Measurements from ENCODE around the gene PWWP2A. TPM values are rescaled to one million over a fixed set of nuclear protein-coding genes. Genes with fewer than 3 reads are reported as not detected.

PWWP2A gene
- total and polyA plus RNA-seq, 10 of the 15 experiments (the other 5 are each of a cell fraction or from before 2014, with no cell fraction given), result 5.7 to 26.1 (median 17.7) TPM

- no peaks in the 10 kb centered on the region for H3K79me2 ChIP-seq (ENCODE audit: control insufficient read depth, insufficient read depth, low read length)
- H4K20me1 ChIP-seq (ENCODE audit: control insufficient read depth, insufficient read depth), result no peaks in the 10 kb centered on the region
- H3K27ac ChIP-seq (ENCODE audit: control insufficient read depth, insufficient read depth), result no peak overlapping the region
- no peak for TF ChIP-seq GABPA (IDR thresholded peaks at IDR 0.05; ENCODE audit: low read depth)
- TF ChIP-seq CHD4 (IDR thresholded peaks at IDR 0.05), result no peak
- TF ChIP-seq HDAC2 (IDR thresholded peaks at IDR 0.05), result no peak
- TF ChIP-seq CBFB (IDR thresholded peaks at IDR 0.05; ENCODE audit: low read depth), result no peak
- ChIA-PET SMC1A (ENCODE audit: uncharacterized antibody, unreplicated experiment) (interaction anchor here (1.2 kb wide), 1 partner anchor 10 kb away, joined by 3 read pairs; no protein-coding TSS in a partner anchor), RAD21 (ENCODE audit: unreplicated experiment) (no interaction called here), POLR2A (interaction anchor here (1.1 kb wide), 1 partner anchor 20 kb away, joined by 6 read pairs; no protein-coding TSS in a partner anchor), CTCF (no interaction called here)
- intact Hi-C loops (cut with micrococcal nuclease; ENCODE audit: unreplicated experiment) (no loop called here), in situ Hi-C loops (cut with MboI) (no loop called here)
- FAIRE-seq (no peak), ATAC-seq (no peak), DNase-seq (ENCODE audit: low read depth, low spot score) (no peak)
- peaks cover 3% of the 10 kb centered on the region; the same call in 1 of the 2 replicates for H3K4me1 ChIP-seq (ENCODE audit: control insufficient read depth, insufficient read depth, low read length)
- H3K27me3 ChIP-seq (replicated peaks in 1 of 2; ENCODE audit: control insufficient read depth in 2 of 2, insufficient read depth in 2 of 2, low read length in 1 of 2), result no peaks in the 10 kb centered on the region
- no peak overlapping the region for H2AFZ ChIP-seq (ENCODE audit: control insufficient read depth, low read depth, low read length)
- no peaks in the 10 kb centered on the region for H3K9me3 ChIP-seq (replicated peaks; ENCODE audit: control insufficient read depth, insufficient read depth, low read length)
- no TSS peak for BruUV-seq (replicated peaks)
- no peaks in the 10 kb centered on the region for H3K36me3 ChIP-seq (ENCODE audit: control insufficient read depth in 2 of 2, insufficient read depth in 2 of 2, low read length in 1 of 2)
- H3K9ac ChIP-seq (ENCODE audit: control insufficient read depth, insufficient read depth, low read length), result no peak overlapping the region
- H3K4me2 ChIP-seq (ENCODE audit: control insufficient read depth, insufficient read depth), result no peak overlapping the region
- WGBS (ENCODE audit: insufficient coverage, insufficient replicate concordance, low lambda C conversion rate, missing lambda C conversion rate), result 39% methylated on average over 5 of the region's 5 CpGs
- no peak overlapping the region for H3K4me3 ChIP-seq
These were observed 47.1 kb upstream of the PWWP2A start for GRCh38 chr5:160166069-160166972.

All from GM12878 (cell line).